HG03097 (cell line): ENCODE data around the gene PAK1.
"Not testable (repeated sequence)": the region's sequence is repeated elsewhere in the genome, so short reads cannot be mapped to it uniquely, and the experiment has no call there.

Experiments used
- ATAC-seq: cut with Tn5 transposase; IDR thresholded peaks from one replicate; pipeline ENCODE4 v1.9.1; 2021; ENCODE audit not compliant: unreplicated experiment, low FRiP score

Gene PAK1

GRCh38 chr11:77320351-77320750 lies 153.5 kb downstream of the PAK1 start:
- ATAC-seq: no peak

DNA sequence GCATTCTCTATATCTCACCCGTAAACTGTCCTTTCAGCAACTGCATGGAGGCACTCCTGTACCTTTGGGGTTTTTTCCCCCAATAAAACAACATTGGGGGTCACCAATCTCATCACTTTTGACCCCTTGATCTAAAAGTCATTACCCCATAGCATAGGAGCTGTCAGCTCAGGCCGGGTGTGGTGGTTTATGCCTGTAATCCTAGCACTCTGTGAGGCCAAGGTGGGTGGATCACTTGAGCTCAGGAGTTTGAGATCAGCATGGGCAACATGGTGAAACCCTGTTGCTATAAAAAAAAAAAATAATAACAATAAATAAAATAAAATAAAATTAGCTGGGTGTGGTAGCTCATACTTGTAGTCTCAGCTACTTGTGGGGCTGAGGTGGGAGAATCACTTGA lies 155.3 kb downstream of the PAK1 start:
- no peak for ATAC-seq

- no peak for ATAC-seq
Observed at GRCh38 chr11:77316733-77317342, 157.1 kb downstream of the PAK1 start.

DNA sequence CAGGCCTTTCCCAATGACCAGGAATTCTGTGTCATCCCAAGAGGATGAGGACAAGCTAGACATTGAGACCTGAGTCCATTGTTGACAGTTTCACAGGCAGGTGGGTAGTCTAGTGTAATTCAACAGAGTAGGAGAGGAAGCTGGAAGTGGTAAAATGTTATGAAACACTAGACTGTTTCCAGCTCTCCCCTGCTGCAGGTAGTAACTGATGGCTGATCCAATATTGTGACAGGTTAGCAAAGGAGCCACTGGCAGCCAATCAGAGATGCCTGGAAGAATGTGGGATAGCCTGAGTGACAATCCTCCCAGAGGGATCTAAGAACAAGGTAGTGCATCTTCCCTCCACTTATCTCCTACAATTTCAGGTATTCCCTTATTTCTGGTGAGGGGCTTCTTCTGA lies 161.8 kb downstream of the PAK1 start:
- ATAC-seq: no peak

DNA sequence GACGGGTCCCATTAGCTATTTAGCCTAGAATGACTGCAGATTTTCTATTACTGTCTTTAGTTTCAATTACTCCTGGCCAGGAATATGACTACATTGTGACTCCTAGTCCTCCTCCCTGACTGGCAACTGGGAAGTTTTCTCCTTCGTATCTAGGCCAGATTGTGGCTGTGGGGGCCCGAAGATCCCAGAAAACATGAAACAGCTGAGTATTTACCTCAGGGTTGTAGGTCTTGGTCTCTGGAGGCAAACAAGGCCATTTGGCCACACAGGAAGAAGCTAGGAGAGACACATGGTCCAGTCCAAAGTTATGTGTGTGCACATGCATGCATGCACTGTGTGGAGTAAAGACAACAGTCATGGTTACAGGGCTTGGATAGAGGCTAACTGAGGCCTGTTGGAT lies 162.2 kb downstream of the PAK1 start:
- ATAC-seq: no peak

- ATAC-seq: no peak
Observed at GRCh38 chr11:77310721-77311120, 163.2 kb downstream of the PAK1 start.

DNA sequence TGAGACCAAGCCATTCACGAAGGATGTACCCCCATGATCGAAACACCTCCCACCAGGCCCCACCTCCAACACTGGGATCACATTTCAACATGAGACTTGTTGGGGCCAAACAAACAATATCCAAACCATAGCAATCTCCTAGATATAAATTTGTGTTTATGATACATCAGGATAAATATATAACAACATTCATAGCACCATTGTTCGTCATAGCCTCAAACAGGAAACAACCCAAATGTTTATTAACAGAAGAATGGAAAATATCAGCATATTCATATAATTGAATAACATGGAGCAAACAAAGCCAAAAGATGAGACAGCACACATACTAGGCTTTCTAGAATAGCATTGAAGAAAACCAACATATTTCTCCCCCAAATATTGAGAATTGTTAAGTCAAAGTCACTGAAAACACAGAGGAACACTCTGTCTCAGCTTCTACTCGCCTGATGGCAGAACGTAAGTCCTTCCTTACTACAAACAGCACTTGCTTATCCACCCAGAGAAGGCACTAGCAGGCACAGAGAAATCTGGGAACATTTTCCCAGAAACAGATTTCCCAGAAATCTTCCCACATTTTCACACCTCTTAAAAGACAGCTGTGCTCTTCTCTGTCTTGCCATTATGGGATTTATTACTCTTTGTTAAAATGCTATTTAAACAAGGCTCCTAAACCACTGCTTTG lies 164.4 kb downstream of the PAK1 start:
- ATAC-seq: no peak

GRCh38 chr11:77308838-77309237 lies 165.1 kb downstream of the PAK1 start:
- ATAC-seq: no peak

- no peak for ATAC-seq
Observed at GRCh38 chr11:77303328-77303727, 170.6 kb downstream of the PAK1 start.

GRCh38 chr11:77302752-77303151 lies 171.1 kb downstream of the PAK1 start:
- ATAC-seq: no peak

GRCh38 chr11:77301510-77301909 lies 172.4 kb downstream of the PAK1 start, which contains the start of gene GDPD4:
TSS of gene GDPD4 (minus strand) at chr11:77301686. CDS start at chr11:77285137, 16,549 bp downstream.
- ATAC-seq: no peak

DNA sequence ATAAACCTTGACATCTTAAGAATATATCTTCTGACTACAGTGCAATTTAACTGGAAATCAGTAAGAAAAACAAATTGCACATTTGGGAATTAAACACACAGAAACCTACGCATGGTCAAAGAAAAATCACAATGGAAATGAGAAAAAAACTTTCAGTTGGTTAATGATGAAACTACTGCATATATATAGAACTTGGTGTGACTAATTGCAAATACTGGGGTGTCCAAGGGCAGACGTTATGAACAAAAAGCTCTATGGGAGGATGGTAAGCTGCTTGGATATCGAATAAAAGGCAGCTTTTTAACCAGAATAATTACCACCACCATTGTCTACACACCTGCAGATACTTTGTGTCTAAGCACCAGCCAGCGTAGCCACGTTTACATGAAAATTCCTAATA lies 173.2 kb downstream of the PAK1 start:
- ATAC-seq: no peak

DNA sequence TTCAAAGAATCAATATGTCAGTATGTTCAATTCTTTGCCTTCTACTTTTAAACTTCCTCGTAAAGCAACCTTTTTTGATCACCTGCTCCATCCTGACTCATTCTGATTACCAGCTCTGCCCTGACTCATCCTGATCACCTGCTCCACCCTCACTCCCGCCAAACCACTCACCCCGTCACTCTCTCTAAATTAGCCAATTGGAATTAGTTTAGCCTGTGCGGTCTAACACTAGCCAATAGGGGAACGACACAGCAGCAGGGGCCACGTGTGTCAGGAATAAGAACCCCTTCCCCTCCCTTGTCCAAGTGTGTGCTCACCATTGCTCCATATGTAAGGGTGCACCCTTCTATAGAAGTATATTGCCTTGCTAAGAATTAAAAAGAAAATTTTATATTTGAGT lies 173.9 kb downstream of the PAK1 start:
- ATAC-seq: not testable (repeated sequence)

DNA sequence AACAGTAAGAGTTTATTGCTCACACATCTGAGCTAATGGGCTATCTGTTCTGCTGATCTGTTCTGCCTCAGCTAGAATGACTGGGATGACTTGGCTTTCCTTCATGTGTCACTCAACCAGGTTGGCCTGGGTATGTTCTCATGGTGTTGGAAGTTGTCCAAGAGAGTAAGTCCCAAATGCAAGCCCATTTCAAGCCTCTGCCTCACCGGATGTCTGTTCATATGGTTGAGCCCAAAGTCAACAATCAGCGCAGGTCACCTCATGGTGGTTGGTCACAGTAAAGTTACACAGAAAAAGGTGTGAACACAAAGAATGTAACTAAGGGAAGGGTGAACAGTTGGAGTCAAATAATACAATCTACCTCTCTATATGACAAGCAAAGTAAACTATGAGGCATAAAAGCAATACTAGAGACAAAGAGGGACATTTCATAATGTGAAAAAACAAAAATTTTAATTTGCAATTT lies 174.3 kb downstream of the PAK1 start:
- ATAC-seq: no peak

DNA sequence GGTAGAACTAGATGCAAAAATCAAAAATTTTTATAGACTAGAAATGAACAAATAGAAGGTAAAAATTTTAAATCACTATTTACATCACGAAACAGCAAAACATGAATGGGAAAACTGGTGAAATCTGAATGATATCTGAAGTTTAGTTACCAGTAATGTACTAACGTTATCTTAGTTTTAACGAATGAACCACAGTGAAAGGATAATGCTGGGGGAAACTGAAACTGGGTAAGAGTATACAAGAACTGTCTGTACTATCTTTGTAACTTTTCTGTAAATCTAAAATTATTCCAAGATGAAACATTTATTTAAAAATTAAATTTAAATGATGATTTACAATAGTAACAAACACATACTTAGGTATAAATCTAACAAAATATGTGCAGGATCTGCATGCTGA lies 179.9 kb downstream of the PAK1 start:
- ATAC-seq: no peak

DNA sequence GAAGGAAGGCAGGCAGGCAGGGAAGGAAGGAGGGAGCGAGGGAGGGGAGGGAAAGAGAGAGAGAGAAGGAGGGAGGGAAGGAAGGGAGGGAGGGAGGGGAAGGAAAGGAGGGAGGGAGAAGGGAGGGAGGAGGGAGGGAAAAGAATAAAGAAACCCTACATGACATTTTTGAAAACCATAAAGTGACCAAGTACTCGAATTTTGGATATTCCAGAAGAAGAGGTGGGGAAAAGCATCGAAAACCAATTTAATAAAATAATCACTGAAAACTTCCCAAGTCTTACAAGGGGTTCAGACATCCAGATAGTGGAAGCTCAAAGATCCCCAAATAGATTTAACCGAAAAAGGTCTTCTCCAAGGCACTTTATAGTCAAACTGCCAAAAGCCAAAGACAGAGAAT lies 184.2 kb downstream of the PAK1 start:
- no peak for ATAC-seq

GRCh38 chr11:77287615-77288273 lies 186.2 kb downstream of the PAK1 start:
- no peak for ATAC-seq

- ATAC-seq: no peak
Observed at GRCh38 chr11:77287136-77287535, 186.8 kb downstream of the PAK1 start.

DNA sequence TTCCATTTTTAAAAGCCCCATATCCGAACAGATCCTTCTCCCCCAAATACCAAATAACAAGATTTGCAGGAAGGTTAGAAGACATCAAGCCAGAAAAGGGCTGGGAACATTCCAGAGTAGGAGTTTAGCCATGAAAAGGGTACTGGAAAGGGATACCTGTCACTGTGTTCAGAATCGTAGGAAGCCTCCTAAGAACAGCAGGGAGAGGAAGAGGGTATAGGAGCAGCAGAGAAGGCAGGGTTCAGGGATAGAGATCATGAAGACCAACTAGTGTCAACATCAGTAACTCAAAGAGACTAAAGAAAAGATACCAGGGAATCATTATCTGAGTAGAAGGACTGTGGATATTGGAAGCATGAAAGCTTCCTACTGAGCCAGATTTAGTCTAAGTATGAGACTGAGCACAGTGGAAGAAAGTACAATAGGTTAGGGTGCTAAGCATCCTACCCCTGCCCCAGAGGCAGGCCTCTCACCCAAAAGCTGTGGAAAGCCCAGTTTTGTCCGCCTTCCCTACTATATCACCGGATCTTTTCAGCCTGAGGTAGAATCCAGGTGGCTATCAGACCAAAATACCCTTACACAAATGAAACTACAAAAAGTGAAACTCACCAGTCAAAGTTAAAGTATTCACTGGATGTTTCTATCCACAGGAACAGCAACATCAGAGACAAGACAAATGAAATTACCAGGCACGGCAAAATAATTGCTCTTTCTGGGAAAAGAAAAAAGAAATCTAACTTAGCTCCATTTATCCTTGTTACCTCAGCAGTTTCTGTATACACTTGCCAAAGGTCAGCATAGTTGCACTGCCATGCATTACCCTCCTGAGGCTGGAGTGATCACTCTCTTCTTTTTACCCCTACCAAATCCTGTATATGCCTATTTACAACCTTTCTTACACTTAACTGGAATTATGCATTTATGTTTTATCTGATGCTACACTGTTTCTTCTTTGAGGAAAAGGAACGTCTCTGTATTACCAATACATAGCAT lies 189.1 kb downstream of the PAK1 start:
- ATAC-seq: no peak

GRCh38 chr11:77283101-77283500 lies 190.8 kb downstream of the PAK1 start:
- ATAC-seq: no peak
